Omental fat pad (tissue), 4 donors: ENCODE results near the gene ATP5PF. TPM values are rescaled to one million over a fixed set of nuclear protein-coding genes. Genes with fewer than 3 reads are reported as not detected.
A peak's percentile ranks its signal among the peaks of the same experiment; 100 is the strongest.
"Not testable (repeated sequence)": the region's sequence is repeated elsewhere in the genome, so short reads cannot be mapped to it uniquely, and the experiment has no call there.

Experiments
- ATAC-seq: fragments of 150-250 bp; one replicate; pipeline ENCODE4 v1.9.1; 2016; ENCODE audit warnings: mild to moderate bottlenecking, moderate library complexity; ENCODE audit not compliant: low FRiP score
- DNase-seq: peaks from one replicate; pipeline ENCODE4 v3.0.0-alpha.2; 2019; ENCODE audit warnings: low spot score
- total RNA-seq, 4 donors: library from RNA; depleted of rRNA; stranded (reverse); fragments of >200 nt; gene quantifications; one replicate each; pipeline ENCODE4 v1.1.0, GENCODE V29; 2016
- TF ChIP-seq, protein P1 (sequence below), 3 donors: fragments of 450-650 bp; IDR thresholded peaks; one replicate each; pipeline ENCODE4 v1.5.1; 2016 to 2017; ENCODE audit warnings: antibody characterized with exemption in 3 of 3, mild to moderate bottlenecking in 3 of 3, moderate library complexity in 2 of 3

The ATP5PF gene
- total RNA-seq, 4 donors from 2014 or later = 69.1 to 110 (median 94.1) TPM

DNA sequence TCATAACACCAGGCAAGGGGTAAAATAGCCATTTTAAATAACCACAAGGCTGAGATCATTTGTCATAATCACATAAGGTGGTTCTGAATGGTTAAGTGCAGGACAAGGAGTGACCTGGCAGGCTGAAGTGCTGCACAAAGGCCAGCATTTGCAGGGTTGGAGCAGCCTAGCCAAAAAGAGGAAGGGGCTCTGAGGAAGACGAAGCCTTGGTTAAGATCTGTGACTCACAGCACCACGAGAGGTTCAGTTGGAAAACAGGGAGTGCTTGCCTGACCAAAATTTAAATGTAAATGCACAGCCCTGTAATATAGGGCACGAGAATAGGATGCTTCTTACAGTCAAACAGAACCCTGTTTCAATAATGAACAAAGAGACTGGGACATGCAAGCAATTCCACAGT lies 12.1 kb downstream of the ATP5PF start:
- ATAC-seq (no peak), DNase-seq (no peak)

DNA sequence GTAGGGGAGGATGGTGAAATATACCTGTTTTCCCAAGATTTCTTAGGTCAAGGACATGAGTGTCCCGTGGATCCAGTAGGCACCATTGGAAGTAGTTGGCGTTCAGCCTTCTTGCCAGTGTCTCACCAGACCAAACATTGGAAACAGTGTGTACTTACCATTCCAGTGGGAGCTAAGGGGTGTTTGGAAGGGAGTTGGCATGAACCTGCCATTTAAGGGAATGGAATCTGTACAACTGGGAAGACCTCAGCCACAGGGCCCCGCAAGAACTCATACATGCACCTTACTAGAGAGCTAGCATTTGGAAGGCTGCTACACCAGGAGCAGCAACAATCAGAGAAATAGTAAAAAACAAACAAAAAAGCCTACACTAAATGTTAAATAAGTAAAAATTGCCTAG lies 12.7 kb downstream of the ATP5PF start:
- TF ChIP-seq, protein P1, sequence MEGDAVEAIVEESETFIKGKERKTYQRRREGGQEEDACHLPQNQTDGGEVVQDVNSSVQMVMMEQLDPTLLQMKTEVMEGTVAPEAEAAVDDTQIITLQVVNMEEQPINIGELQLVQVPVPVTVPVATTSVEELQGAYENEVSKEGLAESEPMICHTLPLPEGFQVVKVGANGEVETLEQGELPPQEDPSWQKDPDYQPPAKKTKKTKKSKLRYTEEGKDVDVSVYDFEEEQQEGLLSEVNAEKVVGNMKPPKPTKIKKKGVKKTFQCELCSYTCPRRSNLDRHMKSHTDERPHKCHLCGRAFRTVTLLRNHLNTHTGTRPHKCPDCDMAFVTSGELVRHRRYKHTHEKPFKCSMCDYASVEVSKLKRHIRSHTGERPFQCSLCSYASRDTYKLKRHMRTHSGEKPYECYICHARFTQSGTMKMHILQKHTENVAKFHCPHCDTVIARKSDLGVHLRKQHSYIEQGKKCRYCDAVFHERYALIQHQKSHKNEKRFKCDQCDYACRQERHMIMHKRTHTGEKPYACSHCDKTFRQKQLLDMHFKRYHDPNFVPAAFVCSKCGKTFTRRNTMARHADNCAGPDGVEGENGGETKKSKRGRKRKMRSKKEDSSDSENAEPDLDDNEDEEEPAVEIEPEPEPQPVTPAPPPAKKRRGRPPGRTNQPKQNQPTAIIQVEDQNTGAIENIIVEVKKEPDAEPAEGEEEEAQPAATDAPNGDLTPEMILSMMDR (IDR thresholded peaks at IDR 0.05) = no peak
- no peak for ATAC-seq
- DNase-seq = no peak

More for the DNA sequence above, 12.1 kb downstream of the ATP5PF start:
- TF ChIP-seq, protein P1 (IDR thresholded peaks at IDR 0.05) = no peak

DNA sequence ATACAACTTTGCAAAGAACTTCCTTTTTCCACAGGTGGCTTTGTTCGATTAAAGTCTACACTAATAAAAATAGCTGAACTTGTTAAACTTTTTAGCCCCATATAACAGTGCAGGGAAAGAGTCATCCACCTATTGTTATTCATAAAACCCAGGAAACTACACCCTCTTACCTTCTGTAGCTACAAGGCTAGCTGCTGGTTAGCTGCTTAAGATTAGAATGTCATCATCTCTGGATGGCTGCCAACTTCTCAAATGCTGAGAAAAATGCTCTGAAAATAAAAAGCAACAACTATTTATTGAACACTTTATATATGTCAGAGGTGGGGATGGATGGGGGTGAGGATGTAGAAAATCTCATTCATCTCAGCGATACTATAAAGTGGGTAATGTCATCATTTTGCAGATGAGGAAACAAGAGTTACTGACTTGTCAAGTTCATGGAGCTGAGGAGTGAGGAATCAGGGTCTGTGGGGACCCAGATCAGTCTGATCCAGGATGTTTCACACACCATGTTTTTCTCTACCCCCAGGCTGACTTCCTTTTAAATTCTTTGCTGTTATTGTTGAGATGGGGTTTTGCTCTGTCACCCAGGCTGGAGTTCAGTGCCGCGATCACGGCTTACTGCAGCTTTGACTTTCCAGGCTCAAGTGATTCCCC lies 17.1 kb downstream of the ATP5PF start:
- DNase-seq (no peak), ATAC-seq (no peak)
- TF ChIP-seq, protein P1 (IDR thresholded peaks at IDR 0.05) = no peak

DNA sequence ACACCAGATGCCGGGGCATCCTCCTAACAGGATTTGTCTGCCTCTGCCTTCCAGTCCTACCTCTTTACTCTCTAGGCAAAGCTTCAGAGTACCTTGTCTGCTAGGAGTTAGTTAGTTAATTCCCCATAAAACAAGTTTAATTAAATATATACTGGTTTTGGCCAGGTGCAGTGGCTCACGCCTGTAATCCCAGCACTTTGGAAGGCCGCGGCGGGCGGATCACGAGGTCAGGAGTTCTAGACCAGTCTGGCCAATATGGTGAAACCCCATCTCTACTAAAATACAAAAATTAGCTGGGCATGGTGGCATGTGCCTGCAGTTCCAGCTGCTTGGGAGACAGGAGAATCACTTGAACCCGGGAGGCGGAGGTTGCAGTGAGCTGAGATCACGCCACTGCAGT lies 20.6 kb downstream of the ATP5PF start:
- not testable (repeated sequence) for ATAC-seq, DNase-seq

DNA sequence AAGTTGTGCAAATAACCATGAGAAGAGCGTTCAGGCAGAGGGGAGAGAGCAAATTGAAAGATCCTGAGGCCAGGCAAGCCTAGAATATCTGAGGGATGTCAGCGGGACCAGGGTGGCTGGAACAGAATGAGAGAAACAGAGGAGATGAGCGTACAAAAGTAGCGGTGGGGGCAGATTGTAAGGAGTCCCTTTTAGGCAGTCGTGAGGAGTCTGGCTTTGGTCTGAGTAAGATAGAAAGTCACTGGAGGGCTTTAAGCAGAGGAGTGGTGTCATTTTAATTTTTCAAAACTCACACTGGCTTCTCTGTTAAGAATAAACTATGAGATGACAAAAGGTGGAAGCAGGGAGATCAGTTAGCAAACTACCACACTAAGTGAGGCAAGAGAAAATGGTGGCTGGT lies 24.2 kb downstream of the ATP5PF start:
- TF ChIP-seq, protein P1 (IDR thresholded peaks at IDR 0.05) = no peak
- ATAC-seq = no peak

DNA sequence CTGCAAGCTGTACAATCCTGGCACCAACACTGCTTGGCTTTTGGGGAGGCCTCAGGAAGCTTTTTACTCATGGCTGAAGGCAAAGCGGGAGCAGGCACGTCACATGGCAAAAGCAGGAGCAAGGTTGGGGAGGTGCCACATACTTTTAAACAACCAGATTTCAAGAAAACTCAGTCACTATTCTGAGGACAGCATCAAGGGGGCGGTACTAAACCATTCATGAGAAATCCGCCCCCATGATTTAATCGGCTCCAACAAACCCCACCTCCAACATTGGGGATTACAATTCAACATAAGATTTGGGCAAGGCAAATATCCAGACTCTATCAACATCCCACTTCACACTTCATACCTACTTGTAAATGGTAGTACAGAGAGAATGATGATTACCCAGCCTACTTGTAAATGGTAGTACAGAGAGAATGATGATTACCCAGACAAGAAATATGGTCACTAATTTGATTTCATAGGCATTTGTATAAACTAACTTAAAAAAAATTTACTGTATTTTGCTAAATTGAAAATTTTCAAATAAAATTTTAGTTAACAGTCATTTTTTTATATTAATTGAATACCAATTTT lies 24.9 kb downstream of the ATP5PF start:
- no peak for DNase-seq
- ATAC-seq = no peak
- TF ChIP-seq, protein P1 (IDR thresholded peaks at IDR 0.05) = no peak

More for the DNA sequence above, 24.2 kb downstream of the ATP5PF start:
- no peak for DNase-seq

DNA sequence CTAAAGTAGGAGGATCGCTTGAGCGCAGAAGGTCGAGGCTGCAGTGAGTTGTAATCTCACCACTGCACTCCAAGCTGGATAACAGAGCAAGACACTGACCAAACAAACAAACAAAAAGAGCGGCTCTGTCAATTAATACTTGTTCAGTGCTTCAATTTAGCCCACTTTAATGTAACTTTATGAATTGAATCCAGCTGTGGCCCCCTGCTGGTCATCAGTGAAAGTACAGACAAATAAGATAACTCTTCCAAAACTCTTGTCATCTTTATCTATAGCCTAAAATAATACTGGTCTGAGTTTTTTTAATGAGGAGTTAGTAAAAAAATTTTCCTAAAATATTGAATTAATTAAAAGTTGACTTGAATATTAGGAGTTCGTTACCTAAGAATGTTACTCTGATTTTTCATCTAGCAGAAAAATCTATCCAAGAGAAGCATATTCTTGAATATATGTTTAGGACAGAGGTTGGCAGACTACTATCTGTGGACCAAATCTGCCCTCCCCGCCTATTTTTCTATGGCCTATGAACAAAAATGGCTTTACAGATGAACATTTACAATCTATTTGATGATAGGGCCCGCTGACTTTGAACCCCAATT lies 26.1 kb downstream of the ATP5PF start:
- ATAC-seq = no peak
- peak; percentile 42 for DNase-seq
- TF ChIP-seq, protein P1 (IDR thresholded peaks at IDR 0.05) = peak in 2 of 3 donors; percentile 14 to 48
